Adrenal gland (tissue), 12 donors: ENCODE results near the gene PHAX. TPM values are rescaled to one million over a fixed set of nuclear protein-coding genes. Genes with fewer than 3 reads are reported as not detected.

Experiments
- DNase-seq, 7 donors: peaks; one replicate each; pipeline ENCODE4 v3.0.0-alpha.2; 2019 to 2020
- H3K27ac ChIP-seq, 5 donors: fragments of 200-600 bp; sonication (generic) in 4 of 5; 1 replicate in 3 of 5; 2 replicates in 2 of 5; pipeline versions ENCODE4 v1.5.1 to v1.8.0; 2016 to 2020; ENCODE audit warnings: mild to moderate bottlenecking in 1 of 5
- H3K27me3 ChIP-seq: fragments of 200-600 bp; 2 replicates; pipeline ENCODE4 v1.8.0; 2021
- H3K36me3 ChIP-seq, 2 donors: fragments of 200-600 bp; replicated peaks in 1 of 2; 1 replicate in 1 of 2; 2 replicates in 1 of 2; pipeline versions ENCODE4 v1.5.1 to v1.8.0; 2018 to 2022
- H3K4me1 ChIP-seq, 2 donors: fragments of 200-600 bp; replicated peaks in 1 of 2; 1 replicate in 1 of 2; 2 replicates in 1 of 2; pipeline versions ENCODE4 v1.5.1 to v1.8.0; 2018 to 2021
- H3K4me3 ChIP-seq, 4 donors: fragments of 200-600 bp; sonication (generic) in 3 of 4; one replicate each; pipeline ENCODE4 v1.5.1; 2016 to 2018
- H3K9me3 ChIP-seq, 3 donors: fragments of 200-600 bp; sonication (generic) in 1 of 3; replicated peaks in 1 of 3; 1 replicate in 2 of 3; 2 replicates in 1 of 3; pipeline versions ENCODE4 v1.5.1 to v1.8.0; 2016 to 2021
- POLR2A ChIP-seq, 2 donors: fragments of 450-650 bp; IDR thresholded peaks; one replicate each; pipeline ENCODE4 v1.6.1; 2017; ENCODE audit warnings: antibody characterized with exemption in 2 of 2, mild to moderate bottlenecking in 2 of 2, moderate library complexity in 1 of 2
- WGBS, 4 donors: extraction: QIAGEN DNeasy Blood & Tissue Kit in 2 of 4; methylation state at CpG; one replicate each; pipeline versions ENCODE4 v1.1.5 to v1.1.7; 2013 to 2017; 5-methylcytosine and 5-hydroxymethylcytosine counted together
- intact Hi-C, 2 donors: fragments of 100-400 bp; cut with DNase I; formaldehyde crosslinking; loops; one replicate each; pipeline versions ENCODE4 v1.14.1 to v1.15.0; 2022 to 2023
- polyA plus RNA-seq, 3 donors: library from polyadenylated mRNA; stranded (reverse); fragments of 200-250 nt in 2 of 3; fragments of 350-450 nt in 1 of 3; fragmentation: Illumina TruSeq in 1 of 3; extraction: RNeasy Lipid Tissue Mini Kit (QIAGEN cat#74804) in 1 of 3; gene quantifications; one replicate each; pipeline ENCODE4 v1.2.3, GENCODE V29; 2013 to 2014
- total RNA-seq, 9 donors: library from RNA; depleted of rRNA in 4 of 9; stranded (reverse); fragments of >200 nt in 4 of 9; fragments of 120-200 nt in 1 of 9; fragmentation: NEBNext Ultra II Directional in 1 of 9; extraction: Animal tissue kit (Norgen Biotek cat#: 25700) in 1 of 9; gene quantifications; one replicate each; pipeline versions ENCODE4 v1.1.0 to v1.2.4, GENCODE V29; 2013 to 2023
- TF ChIP-seq, protein P1 (sequence below), 6 experiments: fragments of 450-650 bp in 4 of 6; fragments of 200-600 bp in 2 of 6; sonication (generic) in 1 of 6; IDR thresholded peaks; 1 replicate in 5 of 6; 2 replicates in 1 of 6; pipeline versions ENCODE4 v1.5.1 to v1.8.0; 2016 to 2021; ENCODE audit warnings: antibody characterized with exemption in 6 of 6, mild to moderate bottlenecking in 2 of 6, moderate library complexity in 1 of 6
- donor health status: healthy with polysubstance abuse.
- donor health status: Bipolar disorder and iron deficiency.
- donor health status: DM: yes; HTN: yes; CAD: no.
- donor health status: DM: no; HTN: no; CAD: no.
- donor health status: DM: no; HTN: no; CAD: no.
- donor health status: DM: yes; HTN: yes; CAD: no.

Gene PHAX
- total and polyA plus RNA-seq, 12 donors, result 10.8 to 88.2 (median 38.0) TPM

- TF ChIP-seq POLR2A (IDR thresholded peaks at IDR 0.05), result no peak
- TF ChIP-seq, protein P1, sequence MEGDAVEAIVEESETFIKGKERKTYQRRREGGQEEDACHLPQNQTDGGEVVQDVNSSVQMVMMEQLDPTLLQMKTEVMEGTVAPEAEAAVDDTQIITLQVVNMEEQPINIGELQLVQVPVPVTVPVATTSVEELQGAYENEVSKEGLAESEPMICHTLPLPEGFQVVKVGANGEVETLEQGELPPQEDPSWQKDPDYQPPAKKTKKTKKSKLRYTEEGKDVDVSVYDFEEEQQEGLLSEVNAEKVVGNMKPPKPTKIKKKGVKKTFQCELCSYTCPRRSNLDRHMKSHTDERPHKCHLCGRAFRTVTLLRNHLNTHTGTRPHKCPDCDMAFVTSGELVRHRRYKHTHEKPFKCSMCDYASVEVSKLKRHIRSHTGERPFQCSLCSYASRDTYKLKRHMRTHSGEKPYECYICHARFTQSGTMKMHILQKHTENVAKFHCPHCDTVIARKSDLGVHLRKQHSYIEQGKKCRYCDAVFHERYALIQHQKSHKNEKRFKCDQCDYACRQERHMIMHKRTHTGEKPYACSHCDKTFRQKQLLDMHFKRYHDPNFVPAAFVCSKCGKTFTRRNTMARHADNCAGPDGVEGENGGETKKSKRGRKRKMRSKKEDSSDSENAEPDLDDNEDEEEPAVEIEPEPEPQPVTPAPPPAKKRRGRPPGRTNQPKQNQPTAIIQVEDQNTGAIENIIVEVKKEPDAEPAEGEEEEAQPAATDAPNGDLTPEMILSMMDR (IDR thresholded peaks at IDR 0.05), result no peak
- peaks cover 3 to 20% of the 10 kb centered on the region in 2 donors for H3K4me1 ChIP-seq
- WGBS, 4 donors, result 91 to 98% (median 97%) methylated on average over 15 to 28 of the region's 28 CpGs
- H3K36me3 ChIP-seq, result peaks cover 0 to 17% of the 10 kb centered on the region in 2 donors
- H3K27me3 ChIP-seq, result no peaks in the 10 kb centered on the region
- H3K4me3 ChIP-seq, result no peak overlapping the region
- no peak overlapping the region for H3K27ac ChIP-seq
- peak in 1 of 7 donors; percentile 46 for DNase-seq
- H3K9me3 ChIP-seq, result no peaks in the 10 kb centered on the region
- intact Hi-C loops, result loop anchor here (10.0 kb wide), 1 partner anchor 45 kb away; no protein-coding TSS in a partner anchor
Measured at GRCh38 chr5:126589536-126590297, 11.0 kb upstream of the PHAX start.

DNA sequence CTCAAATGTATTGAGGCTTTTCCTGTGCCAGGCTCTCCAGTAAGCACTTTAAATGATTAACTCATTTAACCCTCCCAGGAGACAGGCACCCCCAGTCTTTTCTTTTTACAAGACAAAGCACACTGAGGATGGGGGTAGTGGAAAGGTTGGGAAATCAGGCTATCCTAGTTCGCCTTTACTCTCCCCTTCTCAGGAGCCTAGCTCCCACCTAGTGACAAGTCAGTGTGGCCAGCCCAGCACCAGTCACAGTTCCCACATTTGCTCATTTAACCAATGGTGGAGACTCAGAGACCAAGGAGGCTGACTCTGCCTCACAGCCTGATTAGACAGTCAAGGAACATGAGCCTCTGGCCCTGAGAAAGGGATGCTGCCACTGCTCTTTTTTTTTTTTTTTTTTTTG, 9.2 kb upstream of the PHAX start:
- WGBS, 4 donors, result 75 to 100% (median 93%) methylated on average over 1 of the region's 1 CpG
- Histone ChIP-seq H3K9me3 (no peaks in the 10 kb centered on the region), H3K27ac (no peak overlapping the region), H3K27me3 (no peaks in the 10 kb centered on the region), H3K4me1 (peaks cover 3 to 20% of the 10 kb centered on the region in 2 donors), H3K36me3 (peaks cover 0 to 10% of the 10 kb centered on the region in 2 donors), H3K4me3 (no peak overlapping the region)
- TF ChIP-seq, protein P1 (IDR thresholded peaks at IDR 0.05), result no peak
- TF ChIP-seq POLR2A (IDR thresholded peaks at IDR 0.05), result no peak
- intact Hi-C loops, result loop anchor here (10.0 kb wide), 1 partner anchor 47 kb away; no protein-coding TSS in a partner anchor
- DNase-seq, result peak in 1 of 7 donors; percentile 18

DNA sequence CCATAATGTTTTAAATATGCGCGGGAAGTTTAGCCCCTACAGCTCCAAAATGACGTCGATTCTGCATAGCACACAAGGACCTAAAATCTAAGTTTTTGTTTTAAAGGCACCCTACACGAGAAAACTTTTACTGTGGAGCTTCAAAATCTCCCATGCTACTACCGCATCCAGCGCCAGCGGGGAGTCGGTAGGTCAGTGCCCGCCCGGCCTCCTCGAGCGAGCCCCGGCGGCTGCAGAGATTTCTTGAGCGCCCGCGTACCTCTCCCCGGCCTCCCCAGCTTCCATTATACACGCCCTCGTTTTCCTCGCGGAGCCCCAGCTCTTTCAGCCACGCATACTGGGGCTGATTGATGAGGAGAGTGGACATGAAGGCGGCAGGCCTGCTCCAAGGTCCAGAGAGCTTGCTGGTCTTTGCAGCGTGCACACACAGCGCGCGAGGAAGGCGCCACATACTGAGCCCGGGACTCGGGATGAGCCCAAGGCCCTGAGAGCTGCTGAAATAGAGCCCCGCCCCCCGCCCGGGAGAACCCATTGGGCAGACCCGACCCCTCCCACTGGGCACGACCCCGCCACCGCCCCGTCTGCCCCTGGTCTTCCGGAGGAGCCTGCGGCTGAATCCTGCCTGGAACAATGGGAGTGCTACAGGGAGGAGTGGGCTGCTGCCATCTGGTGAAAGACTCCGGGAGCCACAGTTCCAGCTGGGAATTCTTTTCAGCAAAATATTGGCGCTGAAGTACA, 5.8 kb upstream of the PHAX start, which contains the start of gene ALDH7A1:
TSS of gene ALDH7A1 (minus strand) at position 472 of the 738 bp plus-strand sequence. CDS start at position 451, 21 bp downstream.
- DNase-seq, result peak; percentile 90 to 97 (median 95)
- H3K4me3 ChIP-seq, result peak within 1 kb of the TSS in 2 of 4 donors; percentile 50 to 66
- H3K4me1 ChIP-seq, result peaks cover 3 to 13% of the 10 kb centered on the region in 2 donors
- WGBS, 4 donors, result 0 to 4% (median 0%) methylated on average over 8 to 44 of the region's 44 CpGs
- peaks cover 0 to 10% of the 10 kb centered on the region in 2 donors for H3K36me3 ChIP-seq
- H3K27ac ChIP-seq, result peak within 1 kb of the TSS in 4 of 5 donors; percentile 9 to 88 (median 74)
- TF ChIP-seq, protein P1 (IDR thresholded peaks at IDR 0.05), result peak in 5 of 6 experiments; percentile 8 to 52 (median 41)
- peak; percentile 42 to 82 for TF ChIP-seq POLR2A (IDR thresholded peaks at IDR 0.05)
- intact Hi-C loops, result loop anchor here (5.0 to 10.0 kb wide), 2 partner anchors 50 to 248 kb away; no protein-coding TSS in a partner anchor
- no peaks in the 10 kb centered on the region for H3K9me3 ChIP-seq
- H3K27me3 ChIP-seq, result no peaks in the 10 kb centered on the region
